Measurements from ENCODE around the gene COL16A1. TPM values are rescaled to one million over a fixed set of nuclear protein-coding genes. Genes with fewer than 3 reads are reported as not detected.

The COL16A1 gene
- polyA plus RNA-seq, 1 of the 3 experiments (the other 2 are of a cell fraction): 10.4 TPM

GRCh38 chr1:31732751-31733289 is 29.0 kb upstream of the COL16A1 start:
- Histone ChIP-seq H3K9me3 (no peaks in the 10 kb centered on the region), H3K36me3 (replicated peaks in 1 of 2; ENCODE audit: control insufficient read depth in 1 of 2, insufficient read depth in 2 of 2, low read length in 1 of 2) (peaks cover 0 to 21% of the 10 kb centered on the region in 2 experiments)
- WGBS (ENCODE audit: low lambda C conversion rate): 86% methylated on average over 9 of the region's 18 CpGs

More at GRCh38 chr1:31732751-31733289, 29.0 kb upstream of the COL16A1 start:
- no peaks in the 10 kb centered on the region for H3K27me3 ChIP-seq (ENCODE audit: insufficient read depth)
- H2AFZ ChIP-seq (ENCODE audit: low read depth): no peak overlapping the region
- no peak overlapping the region for H3K4me3 ChIP-seq (ENCODE audit: low read depth in 2 of 2, low read length in 1 of 2)
- H3F3A ChIP-seq (replicated peaks; ENCODE audit: insufficient read depth): peaks cover 4% of the 10 kb centered on the region
- H3K27ac ChIP-seq (ENCODE audit: low read depth in 2 of 2, low read length in 1 of 2): peak overlapping the region in 1 of 2 experiments; percentile 75; a peak in 2 of 4 replicates
- H3K4me1 ChIP-seq (ENCODE audit: control insufficient read depth in 1 of 2, insufficient read depth in 2 of 2, low read depth in 1 of 2, low read length in 1 of 2): peaks cover 8 to 20% of the 10 kb centered on the region in 2 experiments; a peak in 2 of 4 replicates
- H3K9me2 ChIP-seq: no peaks in the 10 kb centered on the region
- H3K9ac ChIP-seq: no peak overlapping the region
- ChIA-PET CTCF (interaction anchor here (0.8 to 5.9 kb wide), 7 partner anchors 7 to 56 kb away, joined by 3 to 65 read pairs (median 8); no protein-coding TSS in a partner anchor), POLR2A (no interaction called here)
- no peak overlapping the region for H3K4me2 ChIP-seq
- no peak for TF ChIP-seq NFIC (IDR thresholded peaks at IDR 0.05; ENCODE audit: borderline replicate concordance)
- TF ChIP-seq ELF1 (IDR thresholded peaks at IDR 0.05): no peak
- no peak for TF ChIP-seq USF2 (IDR thresholded peaks at IDR 0.05; ENCODE audit: borderline replicate concordance, low read depth, low read length)
- TF ChIP-seq CHD2 (IDR thresholded peaks at IDR 0.05; ENCODE audit: low read length, partially characterized antibody): no peak
- TF ChIP-seq FOSL2 (IDR thresholded peaks at IDR 0.05; ENCODE audit: borderline replicate concordance, low read depth): no peak
- TF ChIP-seq POLR2AphosphoS5 (IDR thresholded peaks at IDR 0.05; ENCODE audit: low read depth, low read length): no peak
- no peak for TF ChIP-seq TCF12 (IDR thresholded peaks at IDR 0.05)
- no peak for TF ChIP-seq GATA2 (CRISPR knock-in tag; IDR thresholded peaks at IDR 0.05)
- TF ChIP-seq CTCF (IDR thresholded peaks at IDR 0.05): no peak
- no peak for TF ChIP-seq RFX5 (IDR thresholded peaks at IDR 0.05; ENCODE audit: low read length)
- no peak for TF ChIP-seq MEF2A (IDR thresholded peaks at IDR 0.05; ENCODE audit: borderline replicate concordance, low read depth)
- no peak for TF ChIP-seq TAF1 (IDR thresholded peaks at IDR 0.05; ENCODE audit: borderline replicate concordance, low read depth, low read length)
- TF ChIP-seq IRF3 (IDR thresholded peaks at IDR 0.05; ENCODE audit: low read depth, low read length): no peak
- no peaks in the 10 kb centered on the region for H3K79me2 ChIP-seq (ENCODE audit: insufficient read depth)
- DNase-seq: peak; percentile 45
- no peaks in the 10 kb centered on the region for H4K20me1 ChIP-seq (ENCODE audit: insufficient read depth)

Measured in SK-N-SH (cell line).